Pancreas (tissue), 10 donors: Measurements from ENCODE around the gene SNRPA. TPM values are rescaled to one million over a fixed set of nuclear protein-coding genes. Genes with fewer than 3 reads are reported as not detected.
A peak's percentile ranks its signal among the peaks of the same experiment; 100 is the strongest.

ENCODE experiments used
- ATAC-seq, 4 donors: fragments of 200-7000 bp; cut with Tn5 transposase; one replicate each; pipeline versions ENCODE4 v1.8.0 to v1.9.1; 2020; ENCODE audit warnings: mild to moderate bottlenecking in 4 of 4, moderate library complexity in 4 of 4
- DNase-seq, 6 donors: peaks; one replicate each; pipeline ENCODE4 v3.0.0-alpha.2; 2020
- FAIRE-seq: peaks from 2 replicates; lab custom pipeline; 2012; peaks lifted over from hg19 to GRCh38; lab: Jason Lieb, UNC
- H3K27ac ChIP-seq, 4 donors: fragments of 200-600 bp; sonication (generic); 1 replicate in 3 of 4; 2 replicates in 1 of 4; pipeline versions ENCODE4 v1.5.0 to v1.8.0; 2020
- H3K27me3 ChIP-seq, 4 donors: fragments of 200-600 bp; one replicate each; pipeline ENCODE4 v1.8.0; 2021
- H3K36me3 ChIP-seq, 3 donors: fragments of 200-600 bp; sonication (generic) in 1 of 3; one replicate each; pipeline versions ENCODE4 v1.5.0 to v1.8.0; 2020 to 2021
- H3K4me1 ChIP-seq, 3 donors: fragments of 200-600 bp; one replicate each; pipeline ENCODE4 v1.8.0; 2021
- H3K4me3 ChIP-seq, 4 donors: fragments of 200-600 bp; sonication (generic) in 2 of 4; one replicate each; pipeline versions ENCODE4 v1.5.0 to v1.8.0; 2020 to 2021
- H3K9me3 ChIP-seq, 4 donors: fragments of 200-600 bp; one replicate each; pipeline ENCODE4 v1.8.0; 2021
- CTCF ChIP-seq, 4 donors: fragments of 200-600 bp; sonication (generic) in 3 of 4; IDR thresholded peaks; one replicate each; pipeline versions ENCODE4 v1.5.0 to v1.8.0; 2021; ENCODE audit warnings: antibody characterized with exemption in 4 of 4
- WGBS, 2 donors: extraction: QIAGEN DNeasy Blood & Tissue Kit; methylation state at CpG; one replicate each; pipeline ENCODE4 v1.1.7; 2013; 5-methylcytosine and 5-hydroxymethylcytosine counted together
- intact Hi-C, 3 donors: fragments of 100-400 bp; cut with DNase I; formaldehyde crosslinking; loops; one replicate each; pipeline versions ENCODE4 v1.11.1 to v1.14.2; 2022
- polyA plus RNA-seq, 2 donors: library from polyadenylated mRNA; stranded (reverse); fragments of 200-250 nt; gene quantifications; one replicate each; pipeline ENCODE4 v1.2.3, GENCODE V29; 2013
- total RNA-seq, 6 donors: library from RNA; stranded (reverse); fragmentation: NEBNext Ultra II Directional in 4 of 6; extraction: Animal tissue kit (Norgen Biotek cat#: 25700) in 4 of 6; gene quantifications; one replicate each; pipeline versions ENCODE4 v1.2.1 to v1.2.4, GENCODE V29; 2021 to 2023
- donor health status: healthy with polysubstance abuse.
- donor health status: DM: no; HTN: no; CAD: no; lungs with moderate emphysema.
- donor health status: DM: no; HTN: no; CAD: no.
- donor health status: control.
- donor health status: control.
- donor health status: Bipolar disorder and iron deficiency.
- donor health status: DM: yes; HTN: yes; CAD: no.
- donor health status: DM: no; HTN: no; CAD: no.
- donor health status: DM: no; HTN: no; CAD: no.
- donor health status: DM: yes; HTN: yes; CAD: no.

The SNRPA gene
- total and polyA plus RNA-seq, 8 donors = 18.9 to 33.0 (median 26.3) TPM

- ATAC-seq (no peak), DNase-seq (no peak), FAIRE-seq (no peak)
- Histone ChIP-seq H3K36me3 (peaks cover 0 to 8% (median under 1%) of the 10 kb centered on the region in 3 donors), H3K27me3 (no peaks in the 10 kb centered on the region), H3K9me3 (no peaks in the 10 kb centered on the region), H3K27ac (peak overlapping the region in 1 of 4 donors; percentile 92), H3K4me3 (peak overlapping the region; percentile 29 to 80 (median 49)), H3K4me1 (peaks cover 0 to 38% (median 7%) of the 10 kb centered on the region in 3 donors)
- TF ChIP-seq CTCF (IDR thresholded peaks at IDR 0.05) = no peak
- WGBS, 2 donors = 56 to 65% methylated on average over 12 of the region's 12 CpGs
- intact Hi-C loops = no loop called here
Measured at GRCh38 chr19:40752257-40752781, 1.3 kb downstream of the SNRPA start.

- Histone ChIP-seq H3K9me3 (no peaks in the 10 kb centered on the region), H3K4me3 (peak overlapping the region in 2 of 4 donors; percentile 1 to 28), H3K4me1 (peaks cover 0 to 34% (median 7%) of the 10 kb centered on the region in 3 donors), H3K27ac (peak overlapping the region in 2 of 4 donors; percentile 73 to 76), H3K27me3 (no peaks in the 10 kb centered on the region), H3K36me3 (peaks cover 4 to 31% (median 7%) of the 10 kb centered on the region in 3 donors)
- no peak for TF ChIP-seq CTCF (IDR thresholded peaks at IDR 0.05)
- DNase-seq = peak in 2 of 6 donors; percentile 31 to 57
- WGBS, 2 donors = 50 to 53% methylated on average over 9 of the region's 9 CpGs
- FAIRE-seq = no peak
- ATAC-seq = peak in 1 of 4 donors; percentile 9
- intact Hi-C loops = no loop called here
Measured at GRCh38 chr19:40754611-40755247, 3.7 kb downstream of the SNRPA start.

- intact Hi-C loops = no loop called here
- ATAC-seq = no peak
- 88 to 90% methylated on average over 3 of the region's 3 CpGs for WGBS, 2 donors
- peaks cover 0 to 34% (median 7%) of the 10 kb centered on the region in 3 donors for H3K4me1 ChIP-seq
- peaks cover 4 to 36% (median 11%) of the 10 kb centered on the region in 3 donors for H3K36me3 ChIP-seq
- no peak for FAIRE-seq
- H3K27ac ChIP-seq = no peak overlapping the region
- TF ChIP-seq CTCF (IDR thresholded peaks at IDR 0.05) = no peak
- H3K27me3 ChIP-seq = no peaks in the 10 kb centered on the region
- H3K4me3 ChIP-seq = peak overlapping the region in 1 of 4 donors; percentile 28
- DNase-seq = no peak
- no peaks in the 10 kb centered on the region for H3K9me3 ChIP-seq
Measured at GRCh38 chr19:40755248-40755624, 4.2 kb downstream of the SNRPA start.

- peaks cover 4 to 42% (median 17%) of the 10 kb centered on the region in 3 donors for H3K36me3 ChIP-seq
Measured at GRCh38 chr19:40755791-40756190, 4.8 kb downstream of the SNRPA start.

More at GRCh38 chr19:40755791-40756190, 4.8 kb downstream of the SNRPA start:
- Histone ChIP-seq H3K9me3 (no peaks in the 10 kb centered on the region), H3K4me1 (peaks cover 0 to 34% (median 7%) of the 10 kb centered on the region in 3 donors), H3K27me3 (no peaks in the 10 kb centered on the region), H3K4me3 (no peak overlapping the region), H3K27ac (no peak overlapping the region)
- intact Hi-C loops = no loop called here
- ATAC-seq (no peak), FAIRE-seq (no peak), DNase-seq (no peak)
- WGBS, 2 donors = 98 to 99% methylated on average over 8 of the region's 8 CpGs
- no peak for TF ChIP-seq CTCF (IDR thresholded peaks at IDR 0.05)
